Stimulated activated CD8-positive, alpha-beta memory T cell treated with anti-CD3 and anti-CD28 coated beads, Interleukin-12 subunit alpha, Interleukin-12 subunit beta, amount 100 ng/mL, for 24 hours (primary cell): ENCODE data around the gene COL1A1.

ENCODE experiments used
- DNase-seq: peaks from one replicate; pipeline ENCODE4 v3.0.0-alpha.2; 2020; ENCODE audit errors: extremely low read depth

Gene COL1A1

DNA sequence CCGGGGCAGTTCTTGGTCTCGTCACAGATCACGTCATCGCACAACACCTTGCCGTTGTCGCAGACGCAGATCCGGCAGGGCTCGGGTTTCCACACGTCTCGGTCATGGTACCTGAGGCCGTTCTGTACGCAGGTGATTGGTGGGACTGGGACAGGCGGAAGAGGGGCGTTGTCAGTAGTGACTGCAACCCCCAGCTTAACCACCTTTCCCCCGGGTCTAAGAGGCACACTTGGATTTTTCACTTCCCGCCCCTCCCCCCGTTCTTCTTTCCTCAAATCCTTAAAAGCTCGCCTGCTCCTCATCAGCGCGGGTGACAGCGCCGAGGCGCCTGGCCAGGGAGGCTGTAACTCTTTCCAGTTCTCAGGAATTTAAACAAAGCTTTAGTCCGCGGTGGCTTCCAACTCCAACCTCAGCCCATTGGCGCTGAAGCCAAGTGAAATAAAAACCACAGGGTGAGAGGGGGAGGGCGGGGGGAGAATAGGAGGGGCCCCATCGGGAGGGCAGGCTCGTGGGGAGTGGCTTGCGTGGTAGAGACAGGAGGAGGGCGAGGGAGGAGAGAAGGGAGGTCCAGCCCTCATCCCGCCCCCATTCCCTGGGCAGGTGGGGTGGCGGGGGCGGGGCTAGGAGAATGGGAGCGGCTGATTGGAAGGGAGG lies 1.5 kb downstream of the COL1A1 start:
- no peak for DNase-seq

DNA sequence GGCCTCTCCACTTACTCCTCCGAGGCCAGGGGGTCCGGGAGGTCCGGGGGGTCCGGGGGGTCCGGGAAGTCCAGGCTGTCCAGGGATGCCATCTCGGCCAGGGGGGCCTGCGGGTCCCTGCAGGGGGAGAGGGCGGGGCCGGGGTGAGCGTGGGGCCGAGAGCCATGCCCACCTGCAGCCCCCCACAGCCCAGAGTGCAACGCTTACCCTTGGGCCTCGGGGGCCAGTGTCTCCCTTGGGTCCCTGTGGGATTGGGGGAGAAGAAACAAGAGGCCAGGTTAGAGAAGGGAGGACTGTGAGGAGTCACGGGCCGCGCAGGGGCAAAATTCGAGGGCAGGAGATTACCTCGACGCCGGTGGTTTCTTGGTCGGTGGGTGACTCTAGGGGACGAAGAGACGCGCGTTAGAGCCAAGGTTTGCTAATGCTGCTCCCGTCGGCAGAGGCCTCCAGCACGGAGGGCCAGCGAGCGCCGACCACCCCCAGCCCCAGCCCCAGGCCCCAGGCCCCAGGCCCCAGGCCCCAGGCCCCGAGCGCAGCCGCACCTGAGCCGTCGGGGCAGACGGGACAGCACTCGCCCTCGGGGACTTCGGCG lies 2.1 kb downstream of the COL1A1 start:
- DNase-seq: no peak

- DNase-seq: no peak
Measured at GRCh38 chr17:50198026-50198669, 3.3 kb downstream of the COL1A1 start.

DNA sequence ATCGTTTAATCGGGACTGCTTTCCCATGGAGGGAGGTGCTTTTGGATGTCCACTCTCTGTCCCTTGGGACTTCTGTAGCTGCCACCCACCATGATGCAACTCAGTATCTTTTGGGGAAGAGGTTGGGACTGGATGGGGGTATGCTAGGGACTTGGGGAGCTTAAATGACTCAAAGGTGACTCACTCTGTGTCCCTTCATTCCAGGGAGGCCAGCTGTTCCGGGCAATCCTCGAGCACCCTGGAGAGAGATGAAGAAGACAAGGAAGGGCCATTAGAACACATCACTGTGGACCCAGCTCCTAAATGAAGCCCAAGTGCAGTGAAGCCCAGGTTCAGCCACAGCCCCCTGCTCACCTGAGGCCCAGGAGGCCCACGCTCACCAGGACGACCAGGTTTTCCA lies 4.6 kb downstream of the COL1A1 start:
- no peak for DNase-seq

DNA sequence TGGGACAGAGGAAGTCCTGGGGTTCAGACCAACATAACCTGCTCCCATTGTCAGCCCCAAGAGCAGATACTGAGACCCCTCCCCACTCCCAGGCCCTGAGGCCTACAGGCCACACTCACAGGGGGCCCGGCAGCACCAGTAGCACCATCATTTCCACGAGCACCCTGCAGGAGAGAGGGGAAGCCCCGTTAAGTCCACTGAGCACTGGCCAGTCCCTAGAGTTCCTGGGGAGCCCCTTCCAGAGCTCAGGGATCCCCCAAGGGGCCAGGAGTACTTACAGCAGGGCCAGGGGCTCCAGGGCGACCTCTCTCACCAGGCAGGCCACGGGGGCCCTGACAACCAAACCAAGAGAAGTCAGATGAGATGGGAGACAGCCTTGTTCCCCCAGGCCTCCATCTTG lies 5.4 kb downstream of the COL1A1 start:
- DNase-seq: no peak

- DNase-seq: no peak
Measured at GRCh38 chr17:50194934-50195865, 6.2 kb downstream of the COL1A1 start.

DNA sequence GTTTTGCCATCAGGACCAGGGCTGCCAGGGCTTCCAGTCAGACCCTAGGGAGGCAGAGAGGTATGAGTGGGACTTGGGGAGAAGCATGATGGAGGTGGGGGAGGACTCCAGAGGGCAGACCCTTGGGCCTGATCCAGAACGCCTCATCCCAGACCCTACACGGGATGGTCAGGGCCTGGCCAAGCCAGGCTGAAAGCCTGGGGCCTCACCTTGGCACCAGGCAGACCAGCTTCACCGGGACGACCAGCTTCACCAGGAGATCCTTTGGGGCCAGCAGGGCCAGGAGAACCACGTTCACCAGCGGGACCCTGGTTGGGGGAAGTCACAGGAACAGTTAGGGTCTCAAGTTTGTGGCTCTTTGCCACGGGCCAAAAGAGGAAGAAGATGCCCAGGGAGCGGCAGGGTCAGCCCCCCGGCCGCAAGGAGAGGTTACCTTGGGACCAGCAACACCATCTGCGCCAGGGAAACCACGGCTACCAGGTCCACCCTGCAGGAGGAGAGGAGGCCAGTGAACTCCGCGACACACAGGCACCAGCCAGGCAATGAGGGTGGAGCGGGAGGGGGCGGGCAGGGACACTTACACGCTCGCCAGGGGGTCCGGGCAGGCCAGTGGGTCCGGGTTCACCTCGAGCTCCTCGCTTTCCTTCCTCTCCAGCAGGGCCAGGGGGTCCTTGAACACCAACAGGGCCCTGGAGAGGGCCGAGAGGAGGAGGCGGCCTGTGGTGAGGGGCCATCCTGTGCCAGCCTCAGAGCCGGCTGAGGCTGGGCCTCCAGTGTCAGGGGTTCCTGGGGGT lies 7.1 kb downstream of the COL1A1 start:
- no peak for DNase-seq

- DNase-seq: no peak
Measured at GRCh38 chr17:50192618-50193291, 8.7 kb downstream of the COL1A1 start.

DNA sequence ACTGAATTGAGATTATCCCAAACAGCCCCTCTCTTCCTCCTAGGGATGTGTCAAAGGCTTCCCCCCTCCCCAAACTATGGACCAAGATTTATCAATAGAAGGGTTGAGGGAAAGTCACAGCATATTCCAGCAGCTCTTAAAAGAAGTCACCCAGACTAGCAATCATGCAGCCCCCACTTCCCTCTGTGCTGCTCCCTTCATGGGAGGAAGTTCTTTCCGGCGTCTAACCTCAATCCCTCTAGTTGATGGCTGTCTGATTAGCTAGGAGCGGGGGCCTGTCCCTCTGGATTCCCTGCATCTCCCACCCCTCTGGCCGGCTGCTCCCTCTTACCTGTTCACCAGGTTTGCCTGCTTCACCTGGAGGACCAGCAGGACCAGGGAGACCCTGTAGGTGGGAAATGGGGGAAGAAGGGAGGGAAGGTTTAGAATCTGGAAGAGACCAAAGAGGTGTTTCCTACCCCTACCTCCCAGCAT lies 9.2 kb downstream of the COL1A1 start:
- DNase-seq: no peak

GRCh38 chr17:50191359-50192143 lies 9.9 kb downstream of the COL1A1 start:
- DNase-seq: no peak

- DNase-seq: no peak
Measured at GRCh38 chr17:50190603-50191358, 10.7 kb downstream of the COL1A1 start.

- no peak for DNase-seq
Measured at GRCh38 chr17:50190293-50190602, 11.2 kb downstream of the COL1A1 start.

DNA sequence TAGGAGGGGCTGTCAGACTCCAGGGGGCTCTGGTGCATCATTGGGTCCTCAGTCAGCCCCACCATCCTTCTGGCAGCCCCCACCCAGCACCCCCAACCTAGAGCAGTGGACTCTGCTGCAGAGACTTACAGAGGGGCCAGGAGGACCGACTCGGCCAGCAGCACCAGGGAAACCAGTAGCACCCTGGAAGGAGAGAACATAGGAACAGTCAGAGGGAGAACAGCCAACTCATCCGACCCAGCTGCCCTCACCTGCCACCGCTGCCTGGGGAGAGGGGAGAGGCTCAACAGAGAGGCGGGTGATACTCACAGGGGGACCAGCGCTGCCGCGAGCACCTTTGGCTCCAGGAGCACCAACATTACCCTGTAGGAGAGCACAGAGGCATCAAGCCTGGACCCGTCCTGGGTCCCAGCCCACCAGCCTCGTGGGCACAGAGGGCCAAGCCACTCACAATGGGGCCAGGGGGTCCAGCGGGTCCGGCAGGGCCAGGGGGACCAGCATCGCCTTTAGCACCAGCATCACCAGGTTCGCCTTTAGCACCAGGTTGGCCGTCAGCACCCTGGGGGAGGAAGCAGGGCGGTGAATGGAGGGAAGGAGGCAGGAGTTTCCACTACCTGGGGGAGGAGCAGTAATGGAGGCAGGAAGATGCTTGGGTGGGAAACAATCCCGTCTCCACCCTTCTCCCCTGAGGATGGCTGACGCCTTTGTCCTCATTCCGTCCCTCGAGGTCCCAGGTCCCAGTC lies 11.7 kb downstream of the COL1A1 start:
- DNase-seq: no peak

DNA sequence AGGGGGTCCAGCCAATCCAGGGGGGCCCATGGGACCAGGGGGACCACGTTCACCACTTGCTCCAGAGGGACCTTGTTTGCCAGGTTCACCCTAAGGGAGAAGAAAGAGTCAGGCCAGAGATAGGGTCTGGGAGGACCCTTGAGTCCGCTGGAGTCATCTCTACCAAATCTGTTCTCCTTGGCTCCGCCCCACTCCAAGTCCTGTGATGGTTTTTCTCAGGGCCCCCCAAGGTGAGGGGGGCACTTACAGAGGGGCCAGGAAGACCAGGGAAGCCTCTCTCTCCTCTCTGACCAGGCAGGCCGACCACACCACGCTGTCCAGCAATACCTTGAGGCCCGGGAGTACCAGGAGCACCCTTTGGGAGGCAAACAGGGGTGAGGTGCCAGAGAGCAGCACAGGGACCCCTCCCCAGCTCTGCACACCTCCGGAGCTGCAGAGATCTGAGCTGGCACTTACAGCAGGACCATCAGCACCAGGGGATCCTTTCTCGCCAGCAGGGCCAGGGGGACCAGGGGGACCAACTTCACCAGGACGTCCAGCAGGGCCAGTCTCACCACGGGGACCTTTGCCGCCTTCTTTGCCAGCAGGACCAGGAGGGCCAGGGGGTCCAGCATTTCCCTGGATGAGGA lies 12.4 kb downstream of the COL1A1 start:
- DNase-seq: no peak

DNA sequence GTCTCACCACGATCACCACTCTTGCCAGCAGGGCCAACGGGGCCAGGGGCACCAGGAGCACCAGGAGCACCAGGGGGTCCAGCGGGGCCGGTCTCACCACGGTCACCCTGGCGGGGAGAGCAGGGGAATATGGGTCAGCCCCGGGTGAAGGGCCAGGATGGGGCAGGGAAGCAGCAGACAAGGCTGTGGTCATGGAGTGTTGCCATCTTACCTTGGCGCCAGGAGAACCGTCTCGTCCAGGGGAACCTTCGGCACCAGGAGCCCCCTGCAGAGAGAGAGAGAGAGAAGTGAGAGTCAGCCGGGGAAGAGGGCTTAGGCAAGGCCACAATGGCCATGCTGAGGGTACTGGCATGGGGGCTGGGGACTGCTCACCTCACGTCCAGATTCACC lies 12.9 kb downstream of the COL1A1 start:
- no peak for DNase-seq

DNA sequence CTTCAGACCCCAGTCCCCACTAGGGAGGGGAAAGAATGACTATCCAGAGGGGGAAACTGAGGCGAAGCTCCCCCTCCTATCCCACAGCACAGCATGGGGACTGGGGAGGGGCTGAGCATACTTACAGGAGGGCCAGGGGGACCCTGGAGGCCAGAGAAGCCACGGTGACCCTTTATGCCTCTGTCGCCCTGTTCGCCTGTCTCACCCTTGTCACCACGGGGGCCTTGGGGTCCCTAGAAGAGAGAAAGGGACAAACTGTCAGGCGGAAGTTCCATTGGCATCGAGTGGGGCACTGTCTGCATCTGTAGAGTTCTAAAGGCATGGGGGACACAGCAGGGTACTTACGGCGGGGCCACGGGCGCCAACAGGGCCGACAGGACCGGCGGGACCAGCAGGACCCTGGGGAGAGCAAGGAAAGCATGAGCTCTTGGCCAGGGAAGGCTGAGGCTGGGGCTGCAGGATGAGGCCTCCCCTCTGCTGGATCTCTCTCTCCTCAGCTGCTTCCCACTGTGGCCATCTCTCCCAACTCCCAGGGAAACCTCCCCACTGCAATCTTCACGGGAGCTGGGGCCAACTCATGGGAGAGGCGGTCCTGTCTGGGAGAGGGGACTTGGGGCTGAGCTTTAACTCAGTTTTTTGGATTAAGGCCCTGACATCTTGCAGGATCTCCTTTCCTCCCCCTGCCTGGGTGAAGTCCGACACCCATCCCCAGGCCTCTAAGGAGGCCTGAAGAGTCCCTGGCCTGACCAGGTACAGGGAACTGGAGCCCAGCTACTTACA lies 13.5 kb downstream of the COL1A1 start:
- DNase-seq: no peak

- no peak for DNase-seq
Measured at GRCh38 chr17:50187394-50187725, 14.1 kb downstream of the COL1A1 start.
